HCT116 (cell line): ENCODE measurements around the gene PFDN2. TPM values are rescaled to one million over a fixed set of nuclear protein-coding genes. Genes with fewer than 3 reads are reported as not detected.

Source experiments
- ATAC-seq: fragments of 200-7000 bp; cut with Tn5 transposase; 2 replicates; pipeline ENCODE4 v1.9.1; 2020; ENCODE audit warnings: mild to moderate bottlenecking, moderate library complexity
- BruUV-seq: library from RNA; stranded (reverse); fragments of 400-500 nt; replicated peaks from 2 replicates; lab custom pipeline; 2021; lab: Mats Ljungman, UMichigan
- CTCF ChIA-PET: fragments of 300-600 bp; sonication (Branson Sonifier 250); formaldehyde crosslinking; loops from one replicate; lab custom pipeline; 2021; ENCODE audit warnings: antibody characterized with exemption; lab: Charles Lee
- POLR2A ChIA-PET: fragments of 300-600, 350-600 bp; sonication (Branson Sonifier 250); formaldehyde crosslinking; loops from one replicate; lab custom pipeline; 2021; ENCODE audit warnings: antibody characterized with exemption; lab: Charles Lee
- RAD21 ChIA-PET, 2 experiments: fragments of 300-600 bp; sonication (Branson Sonifier 250); formaldehyde crosslinking; loops; one replicate each; lab custom pipeline; 2023; ENCODE audit warnings: low total read pairs in 2 of 2; ENCODE audit not compliant: uncharacterized antibody in 2 of 2, unreplicated experiment in 2 of 2, low non-redundant PET in 1 of 2; lab: Charles Lee
- DNase-seq: peaks from one replicate; pipeline ENCODE4 v3.0.0-alpha.2; 2010; ENCODE audit warnings: low read depth, low spot score
- H2AFZ ChIP-seq: fragments of 200-600 bp; shearing (Covaris generic), sonication (generic); 2 replicates; pipeline ENCODE4 v1.6.1; 2017; ENCODE audit warnings: low read depth, mixed run types, mixed read lengths, antibody characterized with exemption, low read length; ENCODE audit not compliant: poor library complexity, severe bottlenecking
- H3K27ac ChIP-seq: 2 replicates; pipeline ENCODE4 v1.5.1; 2012; ENCODE audit warnings: low read depth, low read length
- H3K27me3 ChIP-seq: fragments of 200-600 bp; sonication (generic); 2 replicates; pipeline ENCODE4 v1.6.1; 2016; ENCODE audit warnings: mixed run types, low read length, mixed read lengths; ENCODE audit not compliant: insufficient read depth
- H3K36me3 ChIP-seq, 2 experiments: fragments of 200-500 bp in 1 of 2; fragments of 200-600 bp in 1 of 2; sonication (Bioruptor generic) in 1 of 2; sonication (generic) in 1 of 2; 2 replicates each; pipeline versions ENCODE4 v1.5.1 to v1.6.1; 2014 to 2016; ENCODE audit warnings: low read length in 2 of 2, inconsistent platforms in 1 of 2, mixed read lengths in 1 of 2, mixed run types in 1 of 2; ENCODE audit not compliant: insufficient read depth in 2 of 2, control insufficient read depth in 1 of 2
- H3K4me1 ChIP-seq, 2 experiments: fragments of 200-600 bp in 1 of 2; sonication (generic) in 1 of 2; 2 replicates each; pipeline versions ENCODE4 v1.5.1 to v1.6.1; 2012 to 2017; ENCODE audit warnings: low read length in 2 of 2, inconsistent platforms in 1 of 2, mild to moderate bottlenecking in 1 of 2, mixed read lengths in 1 of 2, mixed run types in 1 of 2, moderate library complexity in 1 of 2; ENCODE audit not compliant: insufficient read depth in 2 of 2, control insufficient read depth in 1 of 2
- H3K4me2 ChIP-seq: fragments of 200-600 bp; sonication (generic); 2 replicates; pipeline ENCODE4 v1.6.1; 2017; ENCODE audit warnings: mixed run types, low read length, mixed read lengths
- H3K4me3 ChIP-seq, 2 experiments: fragments of 200-600 bp in 1 of 2; sonication (generic) in 1 of 2; replicated peaks in 1 of 2; 2 replicates each; pipeline ENCODE4 v1.5.1; 2011 to 2016; ENCODE audit warnings: low read length in 2 of 2, control low read depth in 1 of 2, low read depth in 1 of 2, mild to moderate bottlenecking in 1 of 2, mixed read lengths in 1 of 2, mixed run types in 1 of 2
- H3K79me2 ChIP-seq: fragments of 200-600 bp; sonication (generic); 2 replicates; pipeline ENCODE4 v1.6.1; 2017; ENCODE audit warnings: mild to moderate bottlenecking, mixed run types, low read length, moderate library complexity, mixed read lengths; ENCODE audit not compliant: insufficient read depth
- H3K9ac ChIP-seq: fragments of 200-600 bp; sonication (generic); 2 replicates; pipeline ENCODE4 v1.6.1; 2016; ENCODE audit warnings: low read length, mixed read lengths
- H3K9me2 ChIP-seq: fragments of 200-600 bp; sonication (generic), shearing (Covaris generic); 2 replicates; pipeline ENCODE4 v1.6.1; 2017; ENCODE audit warnings: mixed run types, mild to moderate bottlenecking, moderate library complexity; ENCODE audit not compliant: insufficient read depth
- H3K9me3 ChIP-seq, 2 experiments: fragments of 200-500 bp in 1 of 2; fragments of 200-600 bp in 1 of 2; sonication (Bioruptor generic) in 1 of 2; sonication (generic) in 1 of 2; 2 replicates each; pipeline ENCODE4 v1.6.1; 2014 to 2017; ENCODE audit warnings: low read length in 2 of 2, mixed read lengths in 2 of 2, inconsistent platforms in 1 of 2, low read depth in 1 of 2, mild to moderate bottlenecking in 1 of 2, mixed run types in 1 of 2, moderate library complexity in 1 of 2; ENCODE audit not compliant: control insufficient read depth in 1 of 2, insufficient read depth in 1 of 2
- H4K20me1 ChIP-seq: fragments of 200-600 bp; sonication (generic), shearing (Covaris generic); 2 replicates; pipeline ENCODE4 v1.6.1; 2017; ENCODE audit warnings: mixed run types, mild to moderate bottlenecking, moderate library complexity; ENCODE audit not compliant: insufficient read depth
- CBX3 ChIP-seq: IDR thresholded peaks from 2 replicates; pipeline ENCODE4 v1.6.1; 2012; ENCODE audit warnings: low read depth
- ELF1 ChIP-seq: IDR thresholded peaks from 2 replicates; pipeline ENCODE4 v1.6.1; 2012; ENCODE audit warnings: low read depth, borderline replicate concordance
- JUND ChIP-seq: IDR thresholded peaks from 2 replicates; pipeline ENCODE4 v1.6.1; 2012
- POLR2A ChIP-seq: IDR thresholded peaks from 2 replicates; pipeline ENCODE4 v1.7.0; 2011; ENCODE audit warnings: borderline replicate concordance; ENCODE audit not compliant: insufficient read depth, insufficient read length; ENCODE audit errors: extremely low read depth
- POLR2AphosphoS5 ChIP-seq: IDR thresholded peaks from 2 replicates; pipeline ENCODE4 v1.6.1; 2011; ENCODE audit warnings: mild to moderate bottlenecking, low read depth, low read length, moderate library complexity
- RAD21 ChIP-seq: IDR thresholded peaks from 2 replicates; pipeline ENCODE4 v1.6.1; 2012; ENCODE audit warnings: low read depth, mild to moderate bottlenecking
- SP1 ChIP-seq: IDR thresholded peaks from 2 replicates; pipeline ENCODE4 v1.6.1; 2012; ENCODE audit warnings: low read depth
- SRF ChIP-seq: IDR thresholded peaks from 2 replicates; pipeline ENCODE4 v1.6.1; 2012; ENCODE audit warnings: low read depth
- TCF7L2 ChIP-seq: IDR thresholded peaks from 2 replicates; pipeline ENCODE4 v1.7.0; 2011; ENCODE audit warnings: borderline replicate concordance, inconsistent platforms; ENCODE audit not compliant: insufficient read depth, insufficient read length; ENCODE audit errors: extremely low read depth
- YY1 ChIP-seq: IDR thresholded peaks from 2 replicates; pipeline ENCODE4 v1.6.1; 2011; ENCODE audit warnings: low read length, low read depth, moderate library complexity, mild to moderate bottlenecking; ENCODE audit not compliant: insufficient replicate concordance; ENCODE audit errors: extremely low read depth
- ZFX ChIP-seq: fragments of 450-650 bp; IDR thresholded peaks from 2 replicates; pipeline ENCODE4 v1.6.1; 2017
- ZNF274 ChIP-seq: fragments of 200-500 bp; sonication (Bioruptor generic); IDR thresholded peaks from 2 replicates; pipeline ENCODE4 v1.6.1; 2014; ENCODE audit warnings: mild to moderate bottlenecking, low read depth, low read length, inconsistent platforms
- intact Hi-C: fragments of 100-400 bp; cut with micrococcal nuclease; formaldehyde crosslinking; loops from 2 replicates; pipeline ENCODE4 v1.10.0; 2022
- total RNA-seq: library from RNA; stranded (reverse); gene quantifications from one replicate; pipeline ENCODE4 v1.2.1, GENCODE V29; 2021; ENCODE audit not compliant: unreplicated experiment
- TF ChIP-seq, protein P1 (sequence below): IDR thresholded peaks from 2 replicates; pipeline ENCODE4 v1.6.1; 2011; ENCODE audit warnings: mild to moderate bottlenecking, low read length, moderate library complexity; ENCODE audit not compliant: insufficient replicate concordance; ENCODE audit errors: extremely low read depth
- TF ChIP-seq, protein P2 (sequence below): IDR thresholded peaks from 2 replicates; pipeline ENCODE4 v1.6.1; 2012
- TF ChIP-seq, protein P3 (sequence below), 3 experiments: fragments of 200-600 bp in 1 of 3; sonication (generic) in 1 of 3; IDR thresholded peaks in 2 of 3; conservative IDR thresholded peaks in 1 of 3; 2 replicates each; pipeline ENCODE4 v1.5.1; 2012 to 2017; ENCODE audit warnings: low read depth in 2 of 3, low read length in 2 of 3, antibody characterized with exemption in 1 of 3, borderline replicate concordance in 1 of 3, control low read depth in 1 of 3, mild to moderate bottlenecking in 1 of 3, mixed read lengths in 1 of 3, mixed run types in 1 of 3, moderate library complexity in 1 of 3; ENCODE audit not compliant: insufficient read depth in 1 of 3

The PFDN2 gene
- total RNA-seq, 1 experiment from 2014 or later, result 179 TPM

DNA sequence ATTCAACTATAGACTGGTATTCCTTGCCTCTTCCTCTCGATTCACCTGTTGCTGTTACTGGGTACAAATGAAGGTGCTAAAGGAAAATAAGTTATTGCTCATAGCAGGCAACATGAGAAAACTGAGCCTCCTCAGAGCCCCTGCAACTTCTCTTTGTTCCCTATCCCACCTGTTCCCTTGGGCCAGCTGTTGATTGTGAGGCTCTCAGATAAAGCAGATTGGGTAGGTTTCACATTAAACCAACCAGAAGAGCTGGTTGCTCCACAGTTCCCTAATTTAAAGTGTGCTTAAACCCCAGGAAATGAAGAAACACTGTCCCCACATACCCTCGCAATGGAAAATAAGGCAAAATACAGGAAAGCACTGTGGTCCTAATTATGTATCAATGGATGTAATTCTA lies 9.8 kb upstream of the PFDN2 start:
- H3K4me2 ChIP-seq, result no peak overlapping the region
- no peak overlapping the region for H3K4me3 ChIP-seq
- no peaks in the 10 kb centered on the region for H3K9me2 ChIP-seq
- H3K79me2 ChIP-seq, result peaks cover 57% of the 10 kb centered on the region
- H3K9ac ChIP-seq, result no peak overlapping the region
- intact Hi-C loops, result no loop called here
- no peak for TF ChIP-seq ZNF274
- TF ChIP-seq, protein P1, sequence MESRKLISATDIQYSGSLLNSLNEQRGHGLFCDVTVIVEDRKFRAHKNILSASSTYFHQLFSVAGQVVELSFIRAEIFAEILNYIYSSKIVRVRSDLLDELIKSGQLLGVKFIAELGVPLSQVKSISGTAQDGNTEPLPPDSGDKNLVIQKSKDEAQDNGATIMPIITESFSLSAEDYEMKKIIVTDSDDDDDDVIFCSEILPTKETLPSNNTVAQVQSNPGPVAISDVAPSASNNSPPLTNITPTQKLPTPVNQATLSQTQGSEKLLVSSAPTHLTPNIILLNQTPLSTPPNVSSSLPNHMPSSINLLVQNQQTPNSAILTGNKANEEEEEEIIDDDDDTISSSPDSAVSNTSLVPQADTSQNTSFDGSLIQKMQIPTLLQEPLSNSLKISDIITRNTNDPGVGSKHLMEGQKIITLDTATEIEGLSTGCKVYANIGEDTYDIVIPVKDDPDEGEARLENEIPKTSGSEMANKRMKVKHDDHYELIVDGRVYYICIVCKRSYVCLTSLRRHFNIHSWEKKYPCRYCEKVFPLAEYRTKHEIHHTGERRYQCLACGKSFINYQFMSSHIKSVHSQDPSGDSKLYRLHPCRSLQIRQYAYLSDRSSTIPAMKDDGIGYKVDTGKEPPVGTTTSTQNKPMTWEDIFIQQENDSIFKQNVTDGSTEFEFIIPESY, result no peak
- TF ChIP-seq SP1, result no peak
- no peak for TF ChIP-seq ZFX
- no peak for TF ChIP-seq JUND
- no peak for TF ChIP-seq POLR2A
- TF ChIP-seq TCF7L2, result no peak
- TF ChIP-seq CBX3, result no peak
- no peak for TF ChIP-seq POLR2AphosphoS5
- TF ChIP-seq RAD21, result no peak
- no peak for TF ChIP-seq ELF1
- no peak for TF ChIP-seq SRF
- TF ChIP-seq, protein P2, sequence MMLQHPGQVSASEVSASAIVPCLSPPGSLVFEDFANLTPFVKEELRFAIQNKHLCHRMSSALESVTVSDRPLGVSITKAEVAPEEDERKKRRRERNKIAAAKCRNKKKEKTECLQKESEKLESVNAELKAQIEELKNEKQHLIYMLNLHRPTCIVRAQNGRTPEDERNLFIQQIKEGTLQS, result no peak
- TF ChIP-seq YY1, result no peak
- TF ChIP-seq, protein P3, sequence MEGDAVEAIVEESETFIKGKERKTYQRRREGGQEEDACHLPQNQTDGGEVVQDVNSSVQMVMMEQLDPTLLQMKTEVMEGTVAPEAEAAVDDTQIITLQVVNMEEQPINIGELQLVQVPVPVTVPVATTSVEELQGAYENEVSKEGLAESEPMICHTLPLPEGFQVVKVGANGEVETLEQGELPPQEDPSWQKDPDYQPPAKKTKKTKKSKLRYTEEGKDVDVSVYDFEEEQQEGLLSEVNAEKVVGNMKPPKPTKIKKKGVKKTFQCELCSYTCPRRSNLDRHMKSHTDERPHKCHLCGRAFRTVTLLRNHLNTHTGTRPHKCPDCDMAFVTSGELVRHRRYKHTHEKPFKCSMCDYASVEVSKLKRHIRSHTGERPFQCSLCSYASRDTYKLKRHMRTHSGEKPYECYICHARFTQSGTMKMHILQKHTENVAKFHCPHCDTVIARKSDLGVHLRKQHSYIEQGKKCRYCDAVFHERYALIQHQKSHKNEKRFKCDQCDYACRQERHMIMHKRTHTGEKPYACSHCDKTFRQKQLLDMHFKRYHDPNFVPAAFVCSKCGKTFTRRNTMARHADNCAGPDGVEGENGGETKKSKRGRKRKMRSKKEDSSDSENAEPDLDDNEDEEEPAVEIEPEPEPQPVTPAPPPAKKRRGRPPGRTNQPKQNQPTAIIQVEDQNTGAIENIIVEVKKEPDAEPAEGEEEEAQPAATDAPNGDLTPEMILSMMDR (IDR thresholded peaks at IDR 0.05 in 2 of 3, conservative IDR thresholded peaks at IDR 0.05 in 1 of 3; ENCODE audit: borderline replicate concordance in 1 of 3, insufficient read depth in 1 of 3, low read depth in 2 of 3, low read length in 2 of 3), result no peak
- no peak overlapping the region for H2AFZ ChIP-seq
- no peaks in the 10 kb centered on the region for H3K27me3 ChIP-seq
- ATAC-seq, result no peak
- no peak overlapping the region for H3K27ac ChIP-seq
- no TSS peak for BruUV-seq
- RAD21 ChIA-PET, result no interaction called here
- H4K20me1 ChIP-seq, result no peaks in the 10 kb centered on the region
- H3K9me3 ChIP-seq, result no peaks in the 10 kb centered on the region
- peaks cover 3 to 11% of the 10 kb centered on the region in 2 experiments; a peak in 3 of 4 replicates for H3K4me1 ChIP-seq
- CTCF ChIA-PET, result no interaction called here
- DNase-seq, result no peak
- H3K36me3 ChIP-seq, result peaks cover 17 to 43% of the 10 kb centered on the region in 2 experiments; a peak in 3 of 4 replicates
- POLR2A ChIA-PET, result interaction anchor here (1.0 to 1.7 kb wide), 3 partner anchors 10 to 38 kb away, joined by 3 to 5 read pairs (median 3); partner anchors contain the start of genes NIT1 and PFDN2
